Osteoblast (primary cell): ENCODE data around the gene PSMG4. TPM values are rescaled to one million over a fixed set of nuclear protein-coding genes. Genes with fewer than 3 reads are reported as not detected.
A peak's percentile ranks its signal among the peaks of the same experiment; 100 is the strongest.

Experiments
- DNase-seq: peaks from one replicate; pipeline ENCODE4 v3.0.0; 2011; ENCODE audit warnings: low spot score, mixed read lengths; ENCODE audit not compliant: insufficient read length; ENCODE audit errors: missing footprints
- H2AFZ ChIP-seq: 2 replicates; pipeline ENCODE4 v1.6.0; 2011; ENCODE audit warnings: mild to moderate bottlenecking, low read length
- H3K27ac ChIP-seq: 2 replicates; pipeline ENCODE4 v1.5.1; 2011; ENCODE audit warnings: mild to moderate bottlenecking, low read depth, low read length, moderate library complexity
- H3K27me3 ChIP-seq: 2 replicates; pipeline ENCODE4 v1.6.0; 2012; ENCODE audit warnings: mild to moderate bottlenecking, control low read depth, inconsistent platforms, low read length, moderate library complexity; ENCODE audit not compliant: insufficient read depth
- H3K36me3 ChIP-seq: 2 replicates; pipeline ENCODE4 v1.5.1; 2011; ENCODE audit warnings: mild to moderate bottlenecking, low read length, control low read depth, moderate library complexity; ENCODE audit not compliant: insufficient read depth
- H3K4me1 ChIP-seq: 2 replicates; pipeline ENCODE4 v1.5.1; 2011; ENCODE audit warnings: mild to moderate bottlenecking, low read length, control low read depth, moderate library complexity; ENCODE audit not compliant: insufficient read depth
- H3K4me2 ChIP-seq: 2 replicates; pipeline ENCODE4 v1.6.0; 2011; ENCODE audit warnings: mild to moderate bottlenecking, low read length; ENCODE audit not compliant: insufficient read depth
- H3K4me3 ChIP-seq: fragments of 200-600 bp; sonication (generic); 3 replicates; pipeline ENCODE4 v1.5.1; 2012; ENCODE audit warnings: mild to moderate bottlenecking, low read length, inconsistent platforms; ENCODE audit not compliant: insufficient read depth
- H3K79me2 ChIP-seq: 2 replicates; pipeline ENCODE4 v1.6.0; 2012; ENCODE audit warnings: mild to moderate bottlenecking, low read length, control low read depth, inconsistent platforms; ENCODE audit not compliant: insufficient read depth
- H3K9me3 ChIP-seq: 2 replicates; pipeline ENCODE4 v1.5.1; 2011; ENCODE audit warnings: low read depth, low read length, control low read depth
- H4K20me1 ChIP-seq: 2 replicates; pipeline ENCODE4 v1.6.0; 2012; ENCODE audit warnings: mild to moderate bottlenecking, low read length, control low read depth; ENCODE audit not compliant: insufficient read depth
- total RNA-seq: library from RNA; depleted of rRNA; stranded (reverse); fragments of >200 nt; gene quantifications from 2 replicates; pipeline ENCODE4 v1.2.3, GENCODE V29; 2012
- TF ChIP-seq, protein P1 (sequence below): IDR thresholded peaks from 2 replicates; pipeline ENCODE4 v1.5.1; 2011; ENCODE audit warnings: mild to moderate bottlenecking, low read depth, low read length, moderate library complexity; ENCODE audit errors: extremely low read depth

The PSMG4 gene, protein sequence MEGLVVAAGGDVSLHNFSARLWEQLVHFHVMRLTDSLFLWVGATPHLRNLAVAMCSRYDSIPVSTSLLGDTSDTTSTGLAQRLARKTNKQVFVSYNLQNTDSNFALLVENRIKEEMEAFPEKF
- total RNA-seq = 19.4 and 24.6 TPM in 2 replicates

DNA sequence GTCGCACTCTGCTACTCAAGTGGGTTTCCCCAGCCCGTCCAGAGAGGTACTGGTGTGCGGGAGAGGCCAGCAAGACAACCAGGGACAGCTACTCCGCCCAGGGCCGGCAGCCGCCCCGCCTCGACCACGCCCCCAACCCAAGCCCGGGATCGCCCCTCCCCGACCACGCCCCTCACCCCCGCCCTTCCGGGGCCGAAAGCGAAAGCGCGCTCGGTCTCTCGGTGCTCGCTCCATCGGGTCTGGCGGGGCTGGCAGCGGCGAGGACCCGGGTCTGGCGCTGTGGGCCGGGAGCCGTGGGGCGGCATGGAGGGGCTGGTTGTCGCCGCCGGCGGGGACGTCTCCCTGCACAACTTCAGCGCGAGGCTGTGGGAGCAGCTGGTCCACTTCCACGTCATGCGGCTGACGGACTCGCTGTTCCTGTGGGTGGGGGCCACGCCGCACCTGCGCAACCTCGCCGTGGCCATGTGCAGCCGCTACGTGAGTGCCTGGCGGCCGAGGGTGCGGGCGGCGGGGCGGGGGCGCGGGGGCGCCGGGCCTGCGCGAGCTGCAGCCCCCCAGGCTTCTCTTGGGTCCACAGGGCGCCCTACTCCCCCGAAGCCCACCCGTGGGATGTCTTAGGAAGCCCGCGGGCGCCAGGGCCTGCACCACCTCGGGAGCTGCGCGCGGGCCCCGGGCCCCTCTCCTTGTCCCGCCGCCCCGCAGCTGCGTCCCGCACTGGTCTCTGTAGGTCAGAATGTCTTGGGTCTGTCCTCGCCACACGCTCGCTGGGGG lies at the start of gene PSMG4:
TSS of gene PSMG4 (plus strand) at position 228 of the 771 bp plus-strand sequence. CDS start at position 304, 76 bp downstream.
- Histone ChIP-seq H3K4me1 (peaks cover 19% of the 10 kb centered on the region), H2AFZ (peak within 1 kb of the TSS; percentile 92), H3K36me3 (peaks cover 9% of the 10 kb centered on the region), H3K9me3 (no peaks in the 10 kb centered on the region), H3K27me3 (peaks cover 7% of the 10 kb centered on the region), H3K27ac (peak within 1 kb of the TSS; percentile 58), H3K4me3 (peak within 1 kb of the TSS; percentile 94), H3K79me2 (peaks cover 48% of the 10 kb centered on the region), H4K20me1 (peaks cover 10% of the 10 kb centered on the region), H3K4me2 (peak within 1 kb of the TSS; percentile 98)
- TF ChIP-seq, protein P1, sequence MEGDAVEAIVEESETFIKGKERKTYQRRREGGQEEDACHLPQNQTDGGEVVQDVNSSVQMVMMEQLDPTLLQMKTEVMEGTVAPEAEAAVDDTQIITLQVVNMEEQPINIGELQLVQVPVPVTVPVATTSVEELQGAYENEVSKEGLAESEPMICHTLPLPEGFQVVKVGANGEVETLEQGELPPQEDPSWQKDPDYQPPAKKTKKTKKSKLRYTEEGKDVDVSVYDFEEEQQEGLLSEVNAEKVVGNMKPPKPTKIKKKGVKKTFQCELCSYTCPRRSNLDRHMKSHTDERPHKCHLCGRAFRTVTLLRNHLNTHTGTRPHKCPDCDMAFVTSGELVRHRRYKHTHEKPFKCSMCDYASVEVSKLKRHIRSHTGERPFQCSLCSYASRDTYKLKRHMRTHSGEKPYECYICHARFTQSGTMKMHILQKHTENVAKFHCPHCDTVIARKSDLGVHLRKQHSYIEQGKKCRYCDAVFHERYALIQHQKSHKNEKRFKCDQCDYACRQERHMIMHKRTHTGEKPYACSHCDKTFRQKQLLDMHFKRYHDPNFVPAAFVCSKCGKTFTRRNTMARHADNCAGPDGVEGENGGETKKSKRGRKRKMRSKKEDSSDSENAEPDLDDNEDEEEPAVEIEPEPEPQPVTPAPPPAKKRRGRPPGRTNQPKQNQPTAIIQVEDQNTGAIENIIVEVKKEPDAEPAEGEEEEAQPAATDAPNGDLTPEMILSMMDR = no peak
- DNase-seq = peak; percentile 100

DNA sequence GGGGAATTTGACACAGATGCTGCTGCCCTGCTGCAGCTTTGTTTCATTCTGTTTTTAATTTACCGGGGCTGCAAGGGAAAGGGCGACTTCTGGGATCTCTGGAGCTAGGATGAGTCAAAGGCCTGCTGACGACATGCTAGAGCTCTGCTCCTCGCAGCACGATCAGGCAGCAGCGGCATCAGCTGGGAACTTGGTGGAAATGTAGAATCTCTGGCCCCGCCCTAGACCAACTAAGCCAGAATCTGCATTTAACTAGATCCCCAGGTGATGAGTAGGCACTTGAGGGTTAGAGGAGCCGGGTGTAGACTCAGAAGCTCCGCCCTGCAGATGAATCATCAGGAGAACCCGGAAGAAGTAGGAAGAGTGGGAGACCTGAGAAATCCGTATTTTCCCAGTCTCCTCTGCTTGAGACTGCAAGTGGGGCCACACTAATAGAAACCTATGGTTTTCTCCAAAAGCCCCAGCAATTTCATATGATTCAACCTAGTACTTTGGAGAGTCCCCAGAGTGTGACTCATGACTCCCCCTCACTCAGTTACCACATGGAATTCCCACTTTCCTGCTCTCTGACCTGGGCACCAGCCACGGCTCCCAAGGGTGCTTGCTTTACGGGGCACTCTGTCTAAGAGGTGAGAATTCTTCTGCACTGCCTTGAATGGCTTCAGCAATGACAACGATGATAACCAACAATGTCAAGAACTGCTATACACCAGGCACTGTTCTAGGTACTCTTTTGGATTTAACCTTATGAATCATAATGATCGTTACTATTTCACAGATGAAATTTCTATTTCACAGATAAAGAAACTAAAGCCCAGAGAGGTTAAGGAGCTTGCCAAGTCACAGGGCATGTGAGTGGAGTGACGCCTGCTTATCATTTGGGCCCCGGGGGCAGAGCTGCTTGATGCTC lies 49.4 kb upstream of the PSMG4 start:
- peaks cover 59% of the 10 kb centered on the region for H3K4me1 ChIP-seq
- H3K4me3 ChIP-seq = peak overlapping the region; percentile 50
- H3K4me2 ChIP-seq = peak overlapping the region; percentile 78
- no peak overlapping the region for H2AFZ ChIP-seq
- peaks cover 10% of the 10 kb centered on the region for H3K27me3 ChIP-seq
- no peaks in the 10 kb centered on the region for H3K79me2 ChIP-seq
- H4K20me1 ChIP-seq = no peaks in the 10 kb centered on the region
- H3K36me3 ChIP-seq = no peaks in the 10 kb centered on the region
- peak; percentile 92 for DNase-seq
- no peaks in the 10 kb centered on the region for H3K9me3 ChIP-seq
- H3K27ac ChIP-seq = peak overlapping the region; percentile 92
- TF ChIP-seq, protein P1 = peak; percentile 49

DNA sequence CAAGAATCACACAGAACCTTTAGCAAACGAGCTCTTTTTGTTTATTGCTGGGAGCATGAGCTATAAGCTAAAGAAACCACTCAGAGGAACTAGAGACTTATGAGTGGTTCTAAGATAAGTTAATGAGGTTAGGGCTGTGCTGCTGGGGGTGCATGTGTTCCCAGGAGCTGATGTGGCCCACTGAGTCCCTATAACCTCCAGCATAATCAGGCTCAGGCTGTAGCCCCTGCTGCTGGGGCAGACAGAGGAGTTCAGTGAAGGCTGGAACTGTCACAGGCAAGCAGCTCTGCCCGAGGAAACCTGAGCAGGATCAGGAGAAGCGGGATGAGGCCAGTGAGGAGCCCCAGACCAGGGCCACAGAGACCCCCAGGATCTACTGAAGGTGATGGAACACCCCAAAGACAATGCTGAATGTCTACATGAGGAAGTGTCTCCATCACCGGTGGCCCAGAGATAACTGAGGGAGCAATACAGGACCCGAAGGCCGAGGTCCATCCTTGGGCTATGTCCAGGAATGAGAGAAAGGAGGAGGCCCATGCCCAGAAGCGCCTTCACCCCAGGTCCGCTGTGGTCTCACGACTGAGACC lies 48.6 kb upstream of the PSMG4 start:
- peak overlapping the region; percentile 78 for H3K4me2 ChIP-seq
- H3K79me2 ChIP-seq = no peaks in the 10 kb centered on the region
- H3K27ac ChIP-seq = peak overlapping the region; percentile 92
- H3K9me3 ChIP-seq = no peaks in the 10 kb centered on the region
- H3K27me3 ChIP-seq = peaks cover 10% of the 10 kb centered on the region
- no peak overlapping the region for H2AFZ ChIP-seq
- peak overlapping the region; percentile 14 for H3K4me3 ChIP-seq
- TF ChIP-seq, protein P1 = no peak
- peaks cover 66% of the 10 kb centered on the region for H3K4me1 ChIP-seq
- no peaks in the 10 kb centered on the region for H4K20me1 ChIP-seq
- no peak for DNase-seq
- H3K36me3 ChIP-seq = no peaks in the 10 kb centered on the region
